ENCODE data around the gene ABCC9. TPM values are rescaled to one million over a fixed set of nuclear protein-coding genes. Genes with fewer than 3 reads are reported as not detected.

The ABCC9 gene
- total and polyA plus RNA-seq, 2 donors (not counting 3 experiments of a cell fraction or from before 2014, with no cell fraction given): under 0.01 TPM; not detected in 1

DNA sequence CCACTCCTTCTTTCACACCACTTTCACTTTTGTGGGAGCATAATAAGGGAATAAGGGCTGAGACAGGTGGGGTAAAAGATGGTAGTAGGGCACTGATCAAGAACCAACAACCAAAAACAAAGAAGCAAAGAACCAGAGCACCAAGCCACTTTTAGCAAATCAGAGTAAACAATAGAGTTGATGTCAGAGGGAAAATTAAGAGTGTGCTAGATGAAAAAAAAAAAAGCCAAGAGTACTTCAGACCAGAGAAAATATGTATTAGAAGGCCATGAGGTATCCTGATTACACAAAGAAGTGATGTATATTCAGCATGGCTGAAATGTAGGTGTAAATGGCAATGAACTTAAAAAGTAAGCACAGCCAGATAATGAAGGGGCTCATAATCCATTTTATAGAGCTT lies 75.4 kb downstream of the ABCC9 start:
- no peaks in the 10 kb centered on the region for H3K27me3 ChIP-seq (ENCODE audit: control insufficient read depth in 2 of 2, insufficient read depth in 2 of 2, low read length in 2 of 2)
- BruUV-seq (replicated peaks): no TSS peak
- H3K79me2 ChIP-seq (ENCODE audit: control insufficient read depth, insufficient read depth, low read length): no peaks in the 10 kb centered on the region
- H3K27ac ChIP-seq (ENCODE audit: insufficient read depth, low read depth, low read length): no peak overlapping the region
- H3K9me3 ChIP-seq (replicated peaks; ENCODE audit: control insufficient read depth, insufficient read depth, low read length): no peaks in the 10 kb centered on the region
- H3K4me3 ChIP-seq (replicated peaks in 1 of 3; ENCODE audit: insufficient read depth in 1 of 3, low read depth in 1 of 3, low read length in 3 of 3): no peak overlapping the region
- H3K36me3 ChIP-seq (ENCODE audit: control insufficient read depth in 2 of 2, extremely low read depth in 1 of 2, insufficient read depth in 2 of 2, low read length in 2 of 2): no peaks in the 10 kb centered on the region
- ChIA-PET POLR2A (no interaction called here), CTCF (no interaction called here)
- no peak overlapping the region for H2AFZ ChIP-seq (ENCODE audit: low read depth, low read length)
- FAIRE-seq (no peak), DNase-seq (ENCODE audit: low read depth, low spot score) (no peak)
- dilution Hi-C loops (cut with MboI; ENCODE audit: extremely low pct_ligation_motif_present, low sequenced_read_pairs): no loop called here
- no peak overlapping the region for H3K4me2 ChIP-seq (ENCODE audit: insufficient read depth, low read length)
- no peaks in the 10 kb centered on the region for H3K9me1 ChIP-seq (replicated peaks; ENCODE audit: control insufficient read depth, extremely low read depth, insufficient read depth, low read length)
- H3K9ac ChIP-seq (replicated peaks; ENCODE audit: extremely low read depth, insufficient read depth, low read length): no peak overlapping the region
- no peaks in the 10 kb centered on the region for H4K20me1 ChIP-seq (replicated peaks; ENCODE audit: control insufficient read depth, extremely low read depth, insufficient read depth, low read length)
- H3K4me1 ChIP-seq (ENCODE audit: control insufficient read depth, extremely low read depth, insufficient read depth, low read length): no peaks in the 10 kb centered on the region
- TF ChIP-seq MYC (IDR thresholded peaks at IDR 0.05; ENCODE audit: low read depth, low read length) (no peak), FOS (IDR thresholded peaks at IDR 0.05; ENCODE audit: borderline replicate concordance, insufficient read depth, low read length) (no peak), EZH2 (IDR thresholded peaks at IDR 0.05; ENCODE audit: borderline replicate concordance, low read depth, low read length, severe bottlenecking) (no peak), JUN (IDR thresholded peaks at IDR 0.05; ENCODE audit: borderline replicate concordance, insufficient read depth, insufficient read length, low read depth) (no peak), CTCF (IDR thresholded peaks at IDR 0.05; ENCODE audit: extremely low read depth in 1 of 2, insufficient read depth in 1 of 2, low read depth in 1 of 2, low read length in 2 of 2) (no peak), POLR2A (IDR thresholded peaks at IDR 0.05; ENCODE audit: low read depth, low read length) (no peak), GATA2 (IDR thresholded peaks at IDR 0.05; ENCODE audit: insufficient read depth, insufficient read length, low read depth, low read length) (no peak), POLR2AphosphoS5 (IDR thresholded peaks at IDR 0.05; ENCODE audit: insufficient read depth, low read depth, low read length) (no peak)
- TF ChIP-seq, protein P1, sequence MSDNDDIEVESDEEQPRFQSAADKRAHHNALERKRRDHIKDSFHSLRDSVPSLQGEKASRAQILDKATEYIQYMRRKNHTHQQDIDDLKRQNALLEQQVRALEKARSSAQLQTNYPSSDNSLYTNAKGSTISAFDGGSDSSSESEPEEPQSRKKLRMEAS (IDR thresholded peaks at IDR 0.05; ENCODE audit: insufficient read depth, insufficient read length): no peak
- intact Hi-C loops (cut with micrococcal nuclease): no loop called here
